DMS53 treated with DMSO at 0.1 percent for 48 hours (cell line): ENCODE data around the gene TTC28.

Experiments
- DNase-seq: peaks from one replicate; lab custom pipeline; 2025; ENCODE audit not compliant: unreplicated experiment; lab: John Stamatoyannopoulos, UW

TTC28 gene

GRCh38 chr22:28442711-28443525 lies 236.7 kb downstream of the TTC28 start:
- DNase-seq = no peak

DNA sequence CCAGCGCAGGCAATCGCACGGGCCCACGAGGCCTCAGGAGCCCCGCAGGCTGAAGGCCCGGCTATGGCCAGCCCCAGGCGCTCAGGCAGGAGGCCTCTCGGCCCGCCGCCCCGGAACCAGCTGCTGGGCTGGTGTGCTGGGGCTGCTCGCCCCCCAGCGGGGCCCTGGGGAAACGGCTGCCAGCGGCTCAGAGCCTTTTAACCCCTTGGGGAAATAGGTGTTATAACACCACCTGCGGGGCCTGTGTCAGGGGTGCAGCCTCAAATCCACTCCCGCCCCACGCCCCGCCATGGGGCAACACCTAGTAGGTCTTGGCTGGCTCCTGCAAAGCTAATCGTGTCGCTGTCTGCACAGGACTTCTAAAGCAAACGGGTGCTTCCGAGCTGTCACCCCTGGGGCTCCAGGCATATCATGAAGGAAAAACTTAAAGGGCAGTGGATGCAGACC lies 237.4 kb downstream of the TTC28 start:
- DNase-seq = peak; percentile 23

- DNase-seq = no peak
Observed at GRCh38 chr22:28441720-28442263, 237.8 kb downstream of the TTC28 start.

DNA sequence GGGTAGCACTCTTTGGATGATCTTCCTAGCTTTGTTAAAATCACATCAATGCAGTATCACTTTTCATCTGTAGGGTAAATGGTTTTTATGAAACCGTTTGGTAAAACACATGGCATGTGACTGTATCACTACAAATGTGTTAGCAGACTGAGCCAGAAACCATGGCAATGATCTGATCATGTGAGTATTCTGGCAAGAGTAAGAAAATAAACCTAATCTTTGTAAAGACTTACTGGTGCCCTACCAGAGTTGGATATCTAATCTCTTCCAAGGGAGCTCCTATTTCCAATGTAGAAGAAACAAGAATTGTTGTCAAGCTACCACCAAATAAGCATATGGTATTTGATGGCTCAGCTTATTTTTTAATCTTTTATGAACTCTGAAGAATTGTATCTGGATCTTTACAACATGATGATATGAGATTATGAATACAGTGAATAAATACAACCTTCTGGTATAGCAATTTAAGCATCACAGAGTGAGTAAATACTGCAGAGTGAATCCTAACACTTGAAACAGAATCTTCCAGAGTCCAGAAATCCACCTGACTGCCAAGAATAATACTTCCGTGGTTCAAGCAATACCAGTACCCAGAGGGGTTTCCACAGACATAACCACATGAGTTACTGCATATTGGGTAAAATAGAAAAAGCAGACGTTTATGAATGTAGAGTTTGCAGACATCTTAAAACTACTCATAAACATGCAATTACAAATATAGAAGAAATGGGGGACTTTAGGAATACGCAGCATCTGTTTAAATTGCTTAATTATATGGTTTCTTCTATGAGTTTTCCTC lies 238.8 kb downstream of the TTC28 start:
- no peak for DNase-seq

GRCh38 chr22:28438183-28438768 lies 241.4 kb downstream of the TTC28 start:
- DNase-seq = no peak

GRCh38 chr22:28435982-28436381 lies 243.7 kb downstream of the TTC28 start:
- no peak for DNase-seq

- no peak for DNase-seq
Observed at GRCh38 chr22:28435140-28435768, 244.4 kb downstream of the TTC28 start.

DNA sequence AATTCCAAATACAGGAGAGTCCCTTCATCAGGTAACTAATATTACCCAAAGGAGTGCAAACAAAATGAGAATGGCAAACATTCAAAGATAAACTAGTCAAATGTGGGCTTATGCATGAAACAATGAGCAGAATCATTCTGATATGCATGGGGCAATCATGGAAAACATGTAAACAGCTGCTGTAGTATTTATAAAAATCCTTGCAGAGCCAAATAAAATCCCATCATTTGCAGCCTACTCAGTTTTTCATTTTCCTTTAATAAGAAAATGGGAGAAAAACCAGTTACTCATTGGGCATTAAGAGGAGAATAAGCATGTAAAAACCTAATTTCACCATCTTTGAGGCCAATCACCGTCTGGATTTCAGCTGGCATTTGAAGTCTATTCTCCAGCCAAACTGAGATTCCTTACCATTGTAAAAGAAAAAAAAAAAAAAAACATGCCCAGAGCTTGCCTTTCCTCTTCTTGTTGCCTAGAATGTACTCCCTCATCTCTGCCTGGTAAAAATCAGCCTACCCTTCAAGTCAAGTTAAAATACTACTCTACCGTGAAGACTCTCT lies 249.1 kb downstream of the TTC28 start:
- DNase-seq = no peak

DNA sequence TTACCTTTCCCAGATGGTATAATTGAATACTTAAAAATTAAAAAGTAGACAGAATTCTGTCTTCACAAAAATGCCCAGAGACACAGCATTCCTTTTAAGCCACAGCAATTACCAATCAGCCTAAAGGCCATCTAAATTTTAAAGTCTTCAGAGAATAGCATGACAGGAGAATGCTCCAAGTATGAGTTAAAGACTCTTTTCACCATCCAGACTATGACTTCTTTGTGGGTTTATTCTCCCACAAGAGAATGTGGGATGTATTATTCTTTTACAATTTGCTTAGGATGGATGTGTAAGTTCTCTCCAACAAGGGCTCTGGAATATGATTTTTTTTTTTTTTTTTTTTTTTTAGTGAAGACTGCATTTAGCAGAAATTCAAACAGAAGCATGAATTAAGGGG lies 249.9 kb downstream of the TTC28 start:
- DNase-seq = no peak

GRCh38 chr22:28428271-28428670 lies 251.4 kb downstream of the TTC28 start:
- no peak for DNase-seq

- DNase-seq = no peak
Observed at GRCh38 chr22:28426346-28427132, 253.1 kb downstream of the TTC28 start.

GRCh38 chr22:28425211-28425610 lies 254.4 kb downstream of the TTC28 start:
- DNase-seq = no peak

GRCh38 chr22:28424427-28425080 lies 255.1 kb downstream of the TTC28 start:
- DNase-seq = peak; percentile 67

- no peak for DNase-seq
Observed at GRCh38 chr22:28419919-28420318, 259.7 kb downstream of the TTC28 start.

DNA sequence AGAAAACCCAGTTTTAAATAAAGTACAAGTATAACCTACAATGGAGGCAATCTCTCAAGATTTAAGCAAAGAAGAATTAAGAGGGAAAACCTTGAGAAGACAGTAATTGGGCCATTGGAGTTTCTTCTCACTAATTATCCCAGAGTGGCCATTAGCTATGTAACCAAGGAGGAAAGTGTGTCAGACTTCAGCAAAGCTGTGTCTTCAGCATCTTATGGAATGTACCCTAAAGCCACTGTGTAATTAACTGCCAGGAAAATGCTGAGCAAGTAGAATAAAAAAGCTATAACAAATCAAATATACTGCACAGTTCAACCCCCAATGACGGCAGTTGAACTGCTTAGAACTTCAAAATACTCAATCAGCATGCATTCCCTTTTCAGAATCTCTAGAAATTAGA lies 261.6 kb downstream of the TTC28 start:
- no peak for DNase-seq

GRCh38 chr22:28417431-28417830 lies 262.2 kb downstream of the TTC28 start:
- DNase-seq = no peak

- DNase-seq = no peak
Observed at GRCh38 chr22:28414913-28415312, 264.7 kb downstream of the TTC28 start.

- no peak for DNase-seq
Observed at GRCh38 chr22:28413612-28414399, 265.8 kb downstream of the TTC28 start.

GRCh38 chr22:28412109-28412508 lies 267.5 kb downstream of the TTC28 start:
- no peak for DNase-seq
